NCI-H526 treated with DMSO at 0.1 percent for 48 hours (cell line): ENCODE results near the gene CDH5.

Experiments used
- DNase-seq: peaks from one replicate; lab custom pipeline; 2025; lab: John Stamatoyannopoulos, UW

Gene CDH5

GRCh38 chr16:66353055-66353454 is 13.4 kb upstream of the CDH5 start:
- no peak for DNase-seq

- DNase-seq: no peak
Measured at GRCh38 chr16:66354034-66354909, 12.2 kb upstream of the CDH5 start.

GRCh38 chr16:66355526-66355925 is 11.0 kb upstream of the CDH5 start:
- DNase-seq: no peak

- DNase-seq: no peak
Measured at GRCh38 chr16:66357523-66357928, 9.0 kb upstream of the CDH5 start.

GRCh38 chr16:66358231-66358630 is 8.3 kb upstream of the CDH5 start:
- no peak for DNase-seq

- no peak for DNase-seq
Measured at GRCh38 chr16:66359012-66359411, 7.5 kb upstream of the CDH5 start.

GRCh38 chr16:66359811-66360608 is 6.5 kb upstream of the CDH5 start:
- DNase-seq: no peak

GRCh38 chr16:66360624-66361324 is 5.7 kb upstream of the CDH5 start:
- DNase-seq: no peak

GRCh38 chr16:66361604-66362135 is 4.8 kb upstream of the CDH5 start:
- DNase-seq: no peak

- no peak for DNase-seq
Measured at GRCh38 chr16:66363211-66363777, 3.2 kb upstream of the CDH5 start.

GRCh38 chr16:66364117-66364958 is 2.2 kb upstream of the CDH5 start:
- no peak for DNase-seq

- no peak for DNase-seq
Measured at GRCh38 chr16:66364959-66365306, 1.6 kb upstream of the CDH5 start.

GRCh38 chr16:66365651-66366050 is 840 bp upstream of the CDH5 start:
- DNase-seq: no peak

- DNase-seq: no peak
Measured at GRCh38 chr16:66367968-66368891, 1.7 kb downstream of the CDH5 start.

GRCh38 chr16:66369055-66369592 is 2.6 kb downstream of the CDH5 start:
- DNase-seq: no peak

- no peak for DNase-seq
Measured at GRCh38 chr16:66370786-66371684, 4.5 kb downstream of the CDH5 start.

- no peak for DNase-seq
Measured at GRCh38 chr16:66372078-66372897, 5.8 kb downstream of the CDH5 start.

GRCh38 chr16:66372898-66373155 is 6.3 kb downstream of the CDH5 start:
- DNase-seq: no peak
